Activated CD8-positive, alpha-beta memory T cell treated with anti-CD3 and anti-CD28 coated beads for 24 hours (primary cell): ENCODE data around the gene PCDHA7.
"Not testable (repeated sequence)": the region's sequence is repeated elsewhere in the genome, so short reads cannot be mapped to it uniquely, and the experiment has no call there.

ENCODE experiments used
- DNase-seq: peaks from one replicate; pipeline ENCODE4 v3.0.0-alpha.2; 2020

PCDHA7 gene

DNA sequence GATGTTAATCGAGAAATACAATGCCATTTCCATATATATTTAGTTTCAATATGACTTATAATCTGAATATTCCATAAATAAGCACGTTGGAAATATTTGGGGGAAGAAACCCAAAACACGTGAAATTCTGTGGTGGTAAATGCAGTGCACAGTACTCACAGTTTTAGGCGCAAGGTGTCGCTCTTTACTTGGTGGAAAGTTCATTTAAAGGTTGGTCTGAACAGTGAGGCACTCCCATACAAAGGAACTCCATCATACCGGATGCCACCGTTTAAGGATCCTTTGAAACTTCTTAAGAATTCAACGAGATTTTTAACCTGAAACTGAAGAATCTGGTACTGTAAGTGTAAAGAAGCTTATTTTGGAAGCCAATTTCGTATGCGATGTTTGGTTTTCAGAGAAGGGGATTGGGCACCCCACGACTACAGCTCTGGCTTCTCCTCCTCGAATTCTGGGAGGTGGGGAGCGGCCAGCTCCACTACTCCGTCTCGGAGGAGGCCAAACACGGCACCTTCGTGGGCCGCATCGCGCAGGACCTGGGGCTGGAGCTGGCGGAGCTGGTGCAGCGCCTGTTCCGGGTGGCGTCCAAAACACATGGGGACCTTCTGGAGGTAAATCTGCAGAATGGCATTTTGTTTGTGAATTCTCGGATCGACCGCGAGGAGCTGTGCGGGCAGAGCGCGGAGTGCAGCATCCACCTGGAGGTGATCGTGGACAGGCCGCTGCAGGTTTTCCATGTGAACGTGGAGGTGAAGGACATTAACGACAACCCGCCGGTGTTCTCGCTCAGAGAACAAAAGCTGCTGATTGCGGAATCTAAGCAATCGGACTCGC is 34.9 kb downstream of the PCDHA7 start, which contains the start of gene PCDHA11:
Gene PCDHA11, plus strand, starts transcription at position 237 of the 834 bp plus-strand sequence. Its CDS starts 147 bp downstream, at position 384.
- DNase-seq = no peak

GRCh38 chr5:140869555-140869886 is 35.5 kb downstream of the PCDHA7 start:
- DNase-seq = no peak

DNA sequence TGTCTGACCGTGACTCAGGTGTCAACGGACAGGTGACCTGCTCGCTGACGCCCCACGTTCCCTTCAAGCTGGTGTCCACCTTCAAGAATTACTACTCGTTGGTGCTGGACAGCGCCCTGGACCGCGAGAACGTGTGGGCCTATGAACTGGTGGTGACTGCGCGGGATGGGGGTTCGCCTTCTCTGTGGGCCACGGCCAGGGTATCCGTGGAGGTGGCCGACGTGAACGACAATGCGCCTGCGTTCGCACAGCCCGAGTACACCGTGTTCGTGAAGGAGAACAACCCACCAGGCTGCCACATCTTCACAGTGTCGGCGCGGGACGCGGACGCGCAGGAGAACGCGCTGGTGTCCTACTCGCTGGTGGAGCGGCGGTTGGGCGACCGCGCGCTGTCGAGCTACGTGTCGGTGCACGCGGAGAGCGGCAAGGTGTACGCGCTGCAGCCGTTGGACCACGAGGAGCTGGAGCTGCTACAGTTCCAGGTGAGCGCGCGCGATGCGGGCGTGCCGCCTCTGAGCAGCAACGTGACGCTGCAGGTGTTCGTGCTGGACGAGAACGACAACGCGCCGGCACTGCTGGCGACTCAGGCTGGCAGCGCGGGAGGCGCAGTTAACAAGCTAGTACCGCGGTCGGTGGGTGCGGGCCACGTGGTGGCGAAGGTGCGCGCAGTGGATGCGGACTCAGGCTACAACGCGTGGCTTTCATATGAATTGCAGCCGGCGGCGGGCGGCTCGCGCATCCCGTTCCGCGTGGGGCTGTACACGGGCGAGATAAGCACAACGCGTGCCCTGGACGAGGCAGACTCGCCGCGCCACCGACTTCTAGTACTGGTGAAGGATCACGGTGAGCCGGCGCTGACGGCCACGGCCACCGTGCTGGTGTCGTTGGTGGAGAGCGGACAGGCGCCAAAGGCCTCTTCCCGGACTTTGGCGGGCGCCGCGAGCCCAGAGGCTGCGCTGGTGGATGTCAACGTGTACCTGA is 36.4 kb downstream of the PCDHA7 start:
- DNase-seq = no peak

DNA sequence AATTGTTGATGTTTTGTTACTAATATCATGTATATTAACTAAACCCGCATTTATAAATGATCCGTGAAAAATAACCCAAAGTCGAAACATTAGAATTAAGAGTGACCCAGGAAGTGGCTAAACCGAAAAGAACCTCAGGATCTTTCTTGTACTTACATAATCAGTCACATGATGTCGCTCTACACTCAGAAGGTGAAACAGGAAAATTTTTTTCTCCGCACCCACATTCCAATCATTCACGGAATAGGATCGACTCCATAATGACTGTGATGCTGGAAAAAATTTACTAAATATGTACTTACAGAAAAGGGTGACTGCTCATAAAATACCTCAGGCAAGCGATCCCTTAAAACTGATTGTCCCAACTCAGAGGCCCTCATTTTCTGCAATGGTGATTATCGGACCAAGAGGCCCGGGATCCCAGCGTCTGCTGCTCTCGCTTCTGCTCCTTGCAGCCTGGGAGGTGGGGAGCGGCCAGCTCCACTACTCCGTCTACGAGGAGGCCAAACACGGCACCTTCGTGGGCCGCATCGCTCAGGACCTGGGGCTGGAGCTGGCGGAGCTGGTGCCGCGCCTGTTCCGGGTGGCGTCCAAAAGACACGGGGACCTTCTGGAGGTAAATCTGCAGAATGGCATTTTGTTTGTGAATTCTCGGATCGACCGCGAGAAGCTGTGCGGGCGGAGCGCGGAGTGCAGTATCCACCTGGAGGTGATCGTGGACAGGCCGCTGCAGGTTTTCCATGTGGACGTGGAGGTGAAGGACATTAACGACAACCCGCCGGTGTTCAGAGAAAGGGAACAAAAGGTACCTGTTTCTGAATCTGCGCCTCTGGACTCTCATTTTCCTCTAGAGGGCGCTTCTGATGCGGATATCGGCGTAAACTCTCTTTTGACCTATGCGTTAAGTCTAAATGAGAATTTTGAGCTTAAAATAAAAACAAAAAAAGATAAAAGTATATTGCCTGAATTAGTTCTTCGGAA is 41.3 kb downstream of the PCDHA7 start, which contains the start of gene PCDHA12:
Gene PCDHA12, plus strand, starts transcription at position 224 of the 981 bp plus-strand sequence. Its CDS starts 165 bp downstream, at position 389.
- no peak for DNase-seq

DNA sequence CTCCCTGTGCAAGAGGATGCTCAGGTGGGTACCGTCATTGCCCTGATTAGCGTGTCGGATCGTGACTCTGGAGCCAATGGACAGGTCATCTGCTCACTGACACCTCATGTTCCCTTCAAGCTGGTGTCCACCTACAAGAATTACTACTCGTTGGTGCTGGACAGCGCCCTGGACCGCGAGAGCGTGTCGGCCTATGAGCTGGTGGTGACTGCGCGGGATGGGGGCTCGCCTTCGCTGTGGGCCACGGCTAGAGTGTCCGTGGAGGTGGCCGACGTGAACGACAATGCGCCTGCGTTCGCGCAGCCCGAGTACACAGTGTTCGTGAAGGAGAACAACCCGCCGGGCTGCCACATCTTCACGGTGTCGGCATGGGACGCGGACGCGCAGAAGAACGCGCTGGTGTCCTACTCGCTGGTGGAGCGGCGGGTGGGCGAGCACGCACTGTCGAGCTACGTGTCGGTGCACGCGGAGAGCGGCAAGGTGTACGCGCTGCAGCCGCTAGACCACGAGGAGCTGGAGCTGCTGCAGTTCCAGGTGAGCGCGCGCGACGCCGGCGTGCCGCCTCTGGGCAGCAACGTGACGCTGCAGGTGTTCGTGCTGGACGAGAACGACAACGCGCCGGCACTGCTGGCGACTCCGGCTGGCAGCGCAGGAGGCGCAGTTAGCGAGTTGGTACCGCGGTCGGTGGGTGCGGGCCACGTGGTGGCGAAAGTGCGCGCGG is 42.6 kb downstream of the PCDHA7 start:
- not testable (repeated sequence) for DNase-seq

GRCh38 chr5:140877262-140877581 is 43.2 kb downstream of the PCDHA7 start:
- DNase-seq = no peak

DNA sequence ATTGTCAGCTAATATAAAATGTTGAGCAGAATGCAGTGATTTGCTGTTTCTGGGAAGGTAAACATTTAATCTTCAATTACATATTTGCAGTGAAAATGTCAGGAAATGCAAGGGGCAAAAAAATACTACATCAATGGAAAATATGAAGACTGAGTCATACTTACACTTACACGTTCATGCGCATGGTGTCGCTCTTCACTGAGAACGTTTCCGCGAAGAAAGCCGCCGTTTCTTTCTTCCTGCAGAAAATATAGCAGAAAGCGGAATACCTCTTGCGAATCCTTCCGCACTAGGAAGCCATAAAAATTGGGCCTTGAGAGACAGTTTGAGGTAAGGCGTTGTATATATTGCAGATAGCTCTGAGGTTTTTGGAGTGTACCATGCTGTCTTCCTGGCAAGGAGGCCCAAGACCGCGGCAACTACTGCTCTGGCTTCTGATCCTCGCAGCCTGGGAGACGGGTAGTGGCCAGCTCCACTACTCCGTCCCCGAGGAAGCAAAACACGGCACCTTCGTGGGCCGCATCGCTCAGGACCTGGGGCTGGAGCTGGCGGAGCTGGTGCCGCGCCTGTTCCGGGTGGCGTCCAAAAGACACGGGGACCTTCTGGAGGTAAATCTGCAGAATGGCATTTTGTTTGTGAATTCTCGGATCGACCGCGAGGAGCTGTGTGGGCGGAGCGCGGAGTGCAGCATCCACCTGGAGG is 48.0 kb downstream of the PCDHA7 start, which contains the start of gene PCDHA13:
Gene PCDHA13, plus strand, starts transcription at position 236 of the 702 bp plus-strand sequence. Its CDS starts 145 bp downstream, at position 381.
- no peak for DNase-seq

DNA sequence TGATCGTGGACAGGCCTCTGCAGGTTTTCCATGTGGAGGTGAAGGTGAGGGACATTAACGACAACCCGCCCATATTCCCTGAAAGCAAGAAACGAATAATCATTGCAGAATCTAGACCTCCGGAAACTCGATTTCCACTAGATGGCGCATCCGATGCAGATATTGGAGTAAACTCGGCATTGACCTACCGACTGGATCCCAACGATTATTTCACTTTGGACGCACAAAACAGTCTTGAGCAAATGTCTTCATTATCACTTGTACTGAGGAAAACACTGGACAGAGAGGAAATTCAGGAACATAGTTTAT is 48.5 kb downstream of the PCDHA7 start:
- DNase-seq = no peak

GRCh38 chr5:140883373-140883772 is 49.3 kb downstream of the PCDHA7 start:
- no peak for DNase-seq

- DNase-seq = no peak
Observed at GRCh38 chr5:140883927-140884697, 50.0 kb downstream of the PCDHA7 start.
